ENCODE results near the gene DDIT3. TPM values are rescaled to one million over a fixed set of nuclear protein-coding genes. Genes with fewer than 3 reads are reported as not detected.
"Not testable (repeated sequence)": the region's sequence is repeated elsewhere in the genome, so short reads cannot be mapped to it uniquely, and the experiment has no call there.

DDIT3 gene
- total RNA-seq, 1 donor from 2014 or later, result 6.0 TPM

DNA sequence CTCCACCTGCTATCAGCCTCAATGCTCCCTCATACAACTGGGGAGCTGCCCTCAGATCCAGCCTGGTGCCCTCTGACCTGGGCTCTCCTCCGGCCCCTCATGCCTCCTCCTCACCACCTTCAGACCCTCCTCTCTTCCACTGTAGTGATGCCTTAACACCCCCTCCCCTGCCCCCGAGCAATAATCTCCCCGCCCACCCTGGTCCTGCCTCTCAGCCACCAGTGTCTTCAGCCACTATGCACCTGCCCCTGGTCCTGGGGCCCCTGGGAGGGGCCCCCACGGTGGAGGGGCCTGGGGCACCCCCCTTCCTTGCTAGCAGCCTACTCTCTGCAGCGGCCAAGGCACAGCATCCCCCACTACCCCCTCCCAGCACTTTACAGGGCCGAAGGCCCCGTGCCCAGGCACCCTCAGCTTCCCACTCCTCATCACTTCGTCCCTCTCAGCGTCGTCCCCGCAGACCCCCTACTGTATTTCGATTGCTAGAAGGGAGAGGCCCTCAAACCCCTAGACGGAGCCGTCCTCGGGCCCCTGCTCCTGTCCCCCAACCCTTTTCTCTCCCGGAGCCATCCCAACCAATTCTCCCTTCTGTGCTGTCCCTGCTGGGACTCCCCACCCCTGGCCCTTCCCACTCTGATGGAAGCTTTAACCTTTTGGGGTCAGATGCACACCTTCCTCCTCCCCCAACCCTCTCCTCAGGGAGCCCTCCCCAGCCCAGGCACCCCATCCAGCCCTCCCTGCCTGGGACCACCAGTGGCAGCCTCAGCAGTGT, 5.5 kb upstream of the DDIT3 start:
- DNase-seq (ENCODE audit: low read depth, low spot score), result no peak

DNA sequence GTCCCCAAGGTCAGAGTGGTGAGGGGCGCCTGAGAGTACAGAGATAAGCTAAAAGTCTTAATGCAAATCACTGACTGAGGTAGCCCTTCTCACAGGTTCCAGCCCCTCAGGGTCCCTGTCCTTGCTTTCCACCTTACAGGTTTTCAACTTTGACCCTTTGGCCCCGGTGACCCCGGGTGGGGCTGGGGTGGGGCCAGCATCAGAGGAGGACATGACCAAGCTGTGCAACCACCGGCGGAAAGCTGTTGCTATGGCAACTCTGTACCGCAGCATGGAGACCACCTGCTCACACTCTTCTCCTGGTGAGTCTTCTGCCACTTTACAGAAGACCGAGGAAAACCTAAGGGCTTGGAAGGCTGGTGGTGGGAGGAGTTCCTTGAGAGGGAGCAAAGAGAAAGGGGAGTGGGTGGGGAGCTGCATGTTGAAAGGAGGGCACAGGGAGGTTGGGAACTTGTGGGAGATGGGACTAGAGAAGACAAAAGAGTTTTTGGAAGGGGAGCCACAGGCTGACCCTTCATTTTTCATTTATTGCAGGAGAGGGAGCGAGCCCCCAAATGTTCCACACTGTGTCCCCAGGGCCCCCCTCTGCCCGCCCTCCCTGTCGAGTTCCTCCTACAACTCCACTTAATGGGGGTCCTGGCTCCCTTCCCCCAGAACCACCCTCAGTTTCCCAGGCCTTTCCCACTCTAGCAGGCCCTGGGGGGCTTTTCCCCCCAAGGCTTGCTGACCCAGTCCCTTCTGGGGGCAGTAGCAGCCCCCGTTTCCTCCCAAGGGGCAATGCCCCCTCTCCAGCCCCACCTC, 4.7 kb upstream of the DDIT3 start:
- DNase-seq (ENCODE audit: low read depth, low spot score), result no peak

DNA sequence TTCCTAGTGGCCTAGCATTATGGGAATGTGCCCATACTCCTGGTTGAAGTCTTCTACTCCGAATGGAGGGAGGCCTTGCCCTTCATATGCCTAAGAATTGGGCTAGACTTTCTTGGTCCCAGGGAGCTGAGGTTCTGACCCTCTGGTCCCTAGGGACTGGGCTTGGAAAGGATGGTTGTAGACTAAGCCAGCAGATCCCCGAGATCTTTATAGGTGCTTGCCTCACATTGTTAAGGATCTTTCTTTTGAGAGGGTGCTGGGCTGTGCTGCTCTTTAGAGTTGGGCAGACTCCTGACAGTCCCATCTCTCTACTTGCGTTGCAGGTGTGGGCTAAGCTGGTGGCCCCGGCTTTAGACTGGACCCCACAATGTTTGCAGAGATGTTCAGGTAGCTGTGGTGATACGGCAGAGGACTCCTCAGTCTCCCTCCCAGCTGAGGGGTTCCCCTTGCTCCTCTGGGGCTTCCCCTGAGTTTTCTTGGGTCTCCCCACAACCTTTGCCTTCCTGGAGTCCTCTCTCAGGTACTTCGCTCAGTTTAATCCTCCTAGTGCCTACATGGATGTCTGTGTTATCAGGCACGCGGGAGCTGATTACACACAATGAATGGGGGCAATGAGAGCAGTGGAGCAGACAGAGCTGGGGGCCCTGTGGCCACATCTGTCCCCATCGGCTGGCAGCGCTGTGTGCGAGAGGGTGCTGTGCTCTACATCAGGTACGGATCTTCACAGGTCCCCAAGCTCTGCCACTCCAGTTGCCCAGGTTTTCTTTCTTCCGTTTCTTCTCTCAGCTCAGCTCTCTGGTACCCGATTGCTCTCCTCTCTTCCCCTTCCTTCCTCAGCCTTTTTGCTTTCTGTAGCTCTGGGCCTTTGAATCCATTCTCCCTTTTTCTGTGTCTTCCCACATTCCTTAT, 3.6 kb upstream of the DDIT3 start:
- no peak for DNase-seq (ENCODE audit: low read depth, low spot score)

DNA sequence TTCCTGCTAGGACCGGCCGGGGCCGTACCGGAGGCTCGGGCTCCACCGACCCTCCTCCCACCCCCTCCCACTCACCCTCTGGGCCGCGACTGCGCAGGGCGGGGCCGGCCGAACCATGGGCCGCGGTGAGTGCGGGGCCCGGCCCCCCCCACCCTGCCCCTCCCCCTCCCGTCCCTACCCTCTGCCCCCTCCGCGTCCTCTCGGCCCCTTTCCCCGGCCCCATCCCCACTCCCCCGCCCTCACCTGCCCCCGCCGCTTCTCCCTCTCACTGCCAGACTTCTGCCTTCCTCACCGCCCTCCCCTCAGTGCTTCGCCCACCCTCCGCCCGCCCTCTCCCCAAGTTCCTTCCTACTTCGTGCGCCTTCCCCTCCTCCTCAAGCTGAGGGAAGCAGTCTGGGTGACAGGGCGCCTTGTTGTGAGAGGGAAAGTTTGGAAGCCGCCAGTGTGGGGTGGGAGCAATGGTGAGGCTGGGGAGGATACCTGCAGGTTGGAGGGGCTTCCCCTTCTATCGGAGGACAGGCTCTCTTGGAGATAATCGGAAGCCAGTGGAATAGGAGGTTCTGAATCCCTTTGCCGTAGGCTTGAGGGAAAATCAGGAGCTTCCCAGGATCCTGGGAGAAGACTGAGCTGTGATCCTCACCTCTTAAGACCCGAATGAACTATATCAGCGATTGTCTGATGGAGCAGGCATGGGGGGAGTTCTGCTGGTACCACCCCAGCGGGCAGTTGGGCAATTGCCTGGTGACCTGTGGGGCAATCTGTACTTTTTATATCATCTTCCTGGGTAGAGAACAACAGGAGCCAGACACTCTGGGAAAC, 2.8 kb upstream of the DDIT3 start:
- DNase-seq (ENCODE audit: low read depth, low spot score), result no peak

DNA sequence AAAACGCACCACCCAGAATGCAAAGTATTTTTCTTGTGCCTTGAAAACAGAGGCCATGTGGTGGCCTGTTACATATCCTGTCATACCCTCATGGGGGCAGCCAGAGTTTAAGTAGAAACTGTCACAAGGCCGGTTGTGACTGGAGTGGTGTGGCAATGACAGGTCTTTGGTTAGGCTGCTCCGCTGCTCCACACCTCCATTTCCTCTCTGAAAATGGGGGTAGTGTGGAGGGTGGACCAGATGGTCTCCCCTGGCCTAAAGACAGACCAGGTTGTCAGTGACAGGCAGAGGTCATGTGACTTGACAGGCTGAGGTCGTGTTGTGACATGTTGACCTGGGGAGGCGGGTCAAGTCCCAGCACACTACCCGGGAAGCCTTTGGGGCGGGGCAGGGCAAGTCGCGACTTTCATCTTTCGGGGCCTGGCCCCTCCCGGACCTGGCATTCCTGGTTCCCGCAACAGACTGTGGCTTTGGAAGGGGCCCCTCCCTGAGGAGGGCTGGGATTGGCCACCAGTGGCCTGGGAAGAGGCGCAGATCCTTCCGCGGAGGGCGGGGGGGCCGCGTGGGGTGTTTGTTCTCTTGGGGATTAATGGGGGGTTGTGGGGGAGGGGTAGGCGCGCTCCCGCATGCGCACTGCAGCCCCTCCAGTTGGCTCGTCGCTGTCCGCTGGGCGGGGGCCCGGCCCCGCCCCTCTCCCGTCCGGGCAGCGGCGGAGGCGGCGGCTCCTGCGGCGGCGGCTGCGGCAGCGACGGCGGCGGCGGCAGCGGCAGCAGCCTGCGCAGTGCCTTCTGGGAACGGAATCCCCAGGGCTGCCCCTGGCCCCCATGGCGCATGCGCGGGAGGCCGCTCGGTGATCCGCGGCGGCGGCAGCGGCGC, 1.9 kb upstream of the DDIT3 start, which contains the start of gene MBD6:
Gene MBD6 (plus strand): TSS at position 814 of the 876 bp plus-strand sequence. CDS start 1,480 bp downstream, outside the sequence.
- DNase-seq (ENCODE audit: low read depth, low spot score), result peak; percentile 59

DNA sequence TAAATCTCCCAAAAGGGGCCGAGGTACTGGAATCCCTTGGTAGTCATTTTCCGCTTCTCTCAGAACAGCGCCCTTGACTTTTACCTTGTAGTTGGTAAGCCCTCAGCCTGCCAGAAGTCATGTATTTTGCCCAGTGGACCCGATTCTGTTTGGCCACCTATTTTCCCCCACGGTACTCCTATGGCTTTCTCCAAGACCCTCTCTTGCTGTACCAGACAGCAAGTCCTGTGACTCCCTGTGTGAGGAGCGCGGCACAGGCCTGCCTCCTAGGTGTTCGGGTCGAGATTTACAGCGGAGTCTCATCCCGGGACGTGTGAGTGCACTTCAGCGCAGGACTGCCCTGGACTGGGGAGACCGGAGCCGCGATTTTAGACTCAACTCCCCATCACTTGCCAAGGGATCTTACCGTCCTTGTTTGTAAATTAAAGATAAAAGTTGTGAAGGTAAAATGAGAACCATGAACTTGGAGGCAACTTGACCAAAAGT, 1.3 kb upstream of the DDIT3 start:
- no peak for DNase-seq (ENCODE audit: low read depth, low spot score)

DNA sequence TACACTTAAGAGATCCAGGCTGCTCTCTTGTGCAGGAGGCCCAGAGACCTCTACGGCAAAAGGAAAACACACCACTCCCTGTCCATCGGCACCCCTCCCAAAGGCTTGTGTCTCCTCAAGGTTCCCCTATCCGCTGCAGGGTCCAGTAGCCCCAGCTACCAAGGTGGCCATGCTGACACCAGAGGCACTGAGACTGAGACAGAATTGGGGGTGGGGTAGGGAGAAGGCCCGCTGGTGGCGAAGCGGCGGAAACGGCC, 590 bp downstream of the DDIT3 start:
- DNase-seq (ENCODE audit: low read depth, low spot score), result no peak

DNA sequence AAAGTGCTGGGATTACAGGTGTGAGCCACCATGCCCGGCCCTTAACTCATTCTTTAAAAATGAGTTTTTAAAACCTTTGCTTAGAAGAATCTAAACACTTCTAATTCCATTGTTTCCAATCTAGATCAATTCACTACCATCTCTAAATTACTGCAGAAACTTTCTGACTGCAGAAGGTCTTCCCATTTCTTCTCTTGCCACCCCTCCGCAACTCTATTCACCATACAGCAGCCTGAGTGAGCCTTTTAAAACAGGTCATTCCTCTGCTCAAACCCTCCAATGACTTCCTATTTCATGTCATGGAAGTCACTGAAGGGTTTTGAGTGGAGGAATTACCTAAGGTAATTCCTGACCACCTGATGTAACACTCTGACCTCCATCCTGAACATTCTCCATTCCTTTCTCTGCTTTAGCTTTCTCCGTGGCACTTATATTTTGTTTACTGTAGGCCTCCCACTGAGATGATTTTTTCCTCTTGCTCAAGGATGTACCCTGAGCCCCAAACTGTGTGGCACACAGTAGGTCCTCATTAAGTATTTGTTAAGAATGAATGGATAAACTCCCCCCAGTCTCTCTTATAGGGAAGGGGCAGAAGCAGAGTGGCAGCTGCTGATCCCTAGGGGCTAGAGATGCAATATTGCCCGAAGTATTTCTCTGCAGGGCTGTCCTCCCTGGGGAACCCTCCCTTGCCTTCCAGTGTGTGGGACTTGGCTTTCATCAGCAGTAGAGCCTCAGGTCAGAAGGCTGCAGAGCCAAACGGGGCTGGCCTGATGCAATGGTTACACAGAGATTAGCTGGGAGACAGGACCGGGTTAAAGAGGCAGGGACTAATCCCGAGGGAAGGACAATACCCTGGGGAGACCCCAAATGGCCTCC, 1.2 kb downstream of the DDIT3 start:
- no peak for DNase-seq (ENCODE audit: low read depth, low spot score)

DNA sequence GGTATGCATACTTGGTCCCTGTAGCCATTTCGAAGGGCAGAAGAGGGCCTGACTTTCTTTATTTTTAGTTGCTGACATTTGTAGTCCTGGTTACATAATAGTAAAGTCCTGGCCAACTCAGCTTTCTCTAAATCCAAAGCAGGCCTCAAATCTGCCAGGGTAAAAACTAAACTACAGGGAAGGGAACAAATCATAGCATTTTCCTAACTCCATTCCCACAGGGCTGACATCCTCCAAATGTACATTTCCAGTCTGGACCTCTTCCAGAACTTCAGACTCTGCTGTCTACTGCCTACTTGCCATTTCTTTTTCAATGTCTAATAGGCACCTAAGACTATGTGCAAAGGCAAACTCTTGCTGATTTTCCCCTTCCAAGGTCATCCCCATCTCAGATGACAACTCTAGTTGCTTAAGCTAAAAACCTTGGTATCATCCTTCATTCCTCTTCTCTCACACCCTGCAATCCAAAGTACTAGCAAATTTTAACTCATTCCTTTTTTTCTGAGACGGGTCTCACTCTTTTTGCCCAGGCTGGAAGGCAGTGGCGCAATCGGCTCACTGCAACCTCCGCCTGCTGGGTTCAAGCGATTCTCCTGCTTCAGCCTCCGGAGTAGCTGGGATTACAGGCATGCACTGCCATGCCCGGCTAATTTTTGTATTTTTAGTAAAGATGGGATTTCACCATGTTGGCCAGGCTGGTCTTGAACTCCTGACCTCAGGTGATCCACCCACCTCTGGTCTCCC, 2.0 kb downstream of the DDIT3 start:
- DNase-seq (ENCODE audit: low read depth, low spot score), result no peak

DNA sequence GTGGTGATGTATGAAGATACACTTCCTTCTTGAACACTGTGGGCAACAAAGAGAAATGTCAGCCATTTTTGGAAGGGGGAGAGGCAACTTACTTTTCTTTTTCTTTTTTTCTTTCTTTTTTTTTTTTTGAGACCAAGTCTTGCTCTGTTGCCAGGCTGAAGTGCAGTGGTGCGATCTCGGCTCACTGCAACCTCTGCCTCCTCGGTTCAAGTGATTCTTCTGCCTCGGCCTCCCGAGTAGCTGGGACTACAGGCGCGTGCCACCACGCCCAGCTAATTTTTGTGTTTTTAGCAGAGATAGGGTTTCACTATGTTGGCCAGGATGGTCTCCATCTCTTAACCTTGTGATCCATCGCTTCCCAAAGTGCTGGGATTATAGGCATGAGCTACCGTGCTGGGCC, 2.6 kb downstream of the DDIT3 start:
- not testable (repeated sequence) for DNase-seq (ENCODE audit: low read depth, low spot score)

DNA sequence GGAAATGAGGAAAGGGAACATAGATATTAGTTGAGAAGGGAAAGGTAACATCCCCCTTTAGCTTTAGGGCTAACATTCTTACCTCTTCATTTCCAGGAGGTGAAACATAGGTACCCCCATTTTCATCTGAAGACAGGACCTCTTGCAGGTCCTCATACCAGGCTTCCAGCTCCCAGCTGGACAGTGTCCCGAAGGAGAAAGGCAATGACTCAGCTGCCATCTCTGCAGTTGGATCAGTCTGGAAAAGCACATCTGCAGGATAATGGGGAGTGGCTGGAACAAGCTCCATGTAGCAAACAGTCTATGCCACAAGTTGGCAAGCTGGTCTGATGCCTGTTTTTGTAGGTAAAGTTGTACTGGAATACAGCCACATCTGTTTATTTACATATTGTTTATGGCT, 3.1 kb downstream of the DDIT3 start:
- no peak for DNase-seq (ENCODE audit: low read depth, low spot score)

DNA sequence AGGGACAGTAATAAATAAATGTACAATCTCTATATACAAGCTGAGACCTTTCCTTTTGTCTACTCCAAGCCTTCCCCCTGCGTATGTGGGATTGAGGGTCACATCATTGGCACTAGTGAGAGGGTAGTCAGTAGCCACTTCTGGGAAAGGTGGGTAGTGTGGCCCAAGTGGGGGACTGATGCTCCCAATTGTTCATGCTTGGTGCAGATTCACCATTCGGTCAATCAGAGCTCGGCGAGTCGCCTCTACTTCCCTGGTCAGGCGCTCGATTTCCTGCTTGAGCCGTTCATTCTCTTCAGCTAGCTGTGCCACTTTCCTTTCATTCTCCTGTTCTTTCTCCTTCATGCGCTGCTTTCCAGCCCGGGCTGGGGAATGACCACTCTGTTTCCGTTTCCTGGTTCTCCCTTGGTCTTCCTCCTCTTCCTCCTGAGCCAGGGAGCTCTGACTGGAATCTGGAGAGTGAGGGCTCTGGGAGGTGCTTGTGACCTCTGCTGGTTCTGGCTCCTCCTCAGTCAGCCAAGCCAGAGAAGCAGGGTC, 3.6 kb downstream of the DDIT3 start:
- DNase-seq (ENCODE audit: low read depth, low spot score), result no peak

DNA sequence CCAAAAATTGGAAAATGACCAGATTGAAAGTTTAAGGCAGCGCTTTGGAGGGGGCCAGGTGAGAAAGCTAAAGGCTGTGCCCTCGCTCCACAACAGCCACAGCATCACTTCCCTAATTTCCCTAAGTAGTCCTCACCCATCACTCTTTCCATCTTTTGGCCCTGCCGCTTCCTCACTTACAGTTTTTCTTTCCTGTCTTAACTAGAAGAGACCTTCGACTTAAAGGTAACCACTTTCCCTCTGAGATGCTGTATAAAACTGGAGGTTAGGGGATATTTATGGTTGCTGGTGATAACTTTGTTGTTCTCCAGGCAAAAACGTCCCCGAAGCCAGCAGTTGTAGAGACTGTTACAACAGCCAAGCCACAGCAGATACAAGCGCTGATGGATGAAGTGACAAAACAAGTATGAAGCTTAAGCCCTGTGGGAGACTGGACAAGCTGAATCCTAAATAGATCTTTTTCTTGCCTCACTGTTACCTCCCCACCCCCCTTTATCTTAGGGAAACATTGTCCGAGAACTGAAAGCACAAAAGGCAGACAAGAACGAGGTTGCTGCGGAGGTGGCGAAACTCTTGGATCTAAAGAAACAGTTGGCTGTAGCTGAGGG, 4.3 kb downstream of the DDIT3 start:
- DNase-seq (ENCODE audit: low read depth, low spot score), result no peak

DNA sequence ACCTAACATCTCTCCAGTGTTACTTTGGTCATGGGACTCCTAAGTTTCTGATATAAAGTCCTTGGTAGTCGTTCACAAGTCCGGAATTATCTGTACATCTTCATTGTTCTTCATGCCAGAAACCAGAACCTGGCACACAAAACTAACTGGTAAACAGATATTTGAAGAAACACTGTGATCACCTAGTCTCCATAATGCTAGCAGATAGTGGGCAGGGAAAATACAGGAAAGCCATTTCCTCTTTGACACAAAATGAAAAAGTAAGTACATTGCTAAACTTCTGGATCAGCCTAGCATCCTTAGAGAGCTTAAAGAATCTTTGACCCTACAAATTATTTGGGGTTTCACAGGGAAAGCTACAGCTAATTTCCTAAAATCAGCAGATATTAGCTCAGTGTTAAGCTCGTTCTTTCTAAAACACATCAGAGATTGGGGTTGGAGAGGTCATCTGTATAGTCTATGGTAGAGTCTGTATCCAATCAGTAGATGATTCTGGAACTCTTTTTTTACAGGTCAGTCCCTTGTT, 4.8 kb downstream of the DDIT3 start:
- no peak for DNase-seq (ENCODE audit: low read depth, low spot score)

DNA sequence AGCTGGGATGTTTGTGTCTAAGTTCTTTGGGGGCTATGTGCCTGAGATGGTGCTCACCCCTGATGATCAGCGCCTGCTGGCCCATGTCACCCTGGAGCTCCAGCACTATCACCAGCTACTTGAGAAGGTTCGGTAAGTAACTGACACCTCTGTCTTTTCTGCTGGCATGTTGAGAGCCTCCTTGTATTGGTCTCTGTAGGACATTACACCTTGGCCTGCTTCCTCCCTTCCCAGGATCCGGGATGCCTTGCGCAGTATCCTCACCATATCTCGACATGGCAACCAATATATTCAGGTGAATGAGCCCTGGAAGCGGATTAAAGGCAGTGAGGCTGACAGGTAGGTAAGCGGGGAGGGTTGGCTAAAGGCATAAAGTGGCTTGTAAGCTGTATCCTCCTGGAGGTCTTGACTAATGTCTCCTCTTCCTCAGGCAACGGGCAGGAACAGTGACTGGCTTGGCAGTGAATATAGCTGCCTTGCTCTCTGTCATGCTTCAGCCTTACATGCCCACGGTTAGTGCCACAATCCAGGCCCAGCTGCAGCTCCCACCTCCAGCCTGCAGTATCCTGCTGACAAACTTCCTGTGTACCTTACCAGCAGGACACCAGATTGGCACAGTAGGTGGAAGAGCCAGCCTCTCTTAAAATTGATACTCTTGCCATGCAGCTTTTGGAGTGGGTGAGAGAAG, 5.5 kb downstream of the DDIT3 start:
- DNase-seq (ENCODE audit: low read depth, low spot score), result no peak

DNA sequence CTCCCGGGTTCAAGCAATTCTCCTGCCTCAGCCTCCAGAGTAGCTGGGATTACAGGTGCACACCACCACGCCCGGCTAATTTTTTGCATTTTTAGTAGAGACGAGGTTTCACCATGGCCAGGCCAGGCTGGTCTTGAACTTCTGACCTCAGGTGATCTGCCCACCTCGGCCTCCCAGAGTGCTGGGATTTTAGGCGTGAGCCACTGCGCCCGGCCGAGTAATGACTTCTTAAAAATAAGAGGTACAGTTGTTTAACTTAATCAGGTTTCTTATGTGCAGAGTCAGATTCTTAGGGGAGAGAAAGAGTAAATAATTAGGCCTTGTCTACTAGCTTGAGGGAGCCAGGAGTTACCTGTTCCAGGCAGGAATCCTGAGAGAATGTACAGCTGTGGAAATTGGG, 6.1 kb downstream of the DDIT3 start:
- DNase-seq (ENCODE audit: low read depth, low spot score), result not testable (repeated sequence)

DNA sequence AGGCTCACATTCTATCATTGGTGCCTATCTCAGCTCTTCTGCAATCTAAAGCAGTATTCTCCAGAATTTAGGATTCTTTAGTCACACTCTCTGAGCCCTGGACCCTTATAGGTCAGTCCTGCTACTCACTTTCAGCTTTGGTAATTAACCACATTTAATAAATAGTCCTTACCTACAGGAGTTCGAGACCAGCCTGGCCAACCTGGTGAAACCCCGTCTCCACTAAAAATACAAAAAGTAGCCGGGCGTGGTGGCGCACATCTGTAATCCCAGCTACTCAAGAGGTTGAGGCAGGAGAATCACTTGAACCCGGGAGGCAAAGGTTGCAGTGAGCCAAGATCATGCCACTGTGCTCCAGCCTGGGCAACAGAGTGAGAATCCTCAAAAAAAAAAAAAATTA, 6.6 kb downstream of the DDIT3 start:
- DNase-seq (ENCODE audit: low read depth, low spot score), result not testable (repeated sequence)
